Lung (tissue), 12 donors: ENCODE data around the gene TNFRSF14. TPM values are rescaled to one million over a fixed set of nuclear protein-coding genes. Genes with fewer than 3 reads are reported as not detected.

Experiments used
- ATAC-seq: fragments of 200-7000 bp; cut with Tn5 transposase; one replicate; pipeline ENCODE4 v1.9.1; 2020; ENCODE audit warnings: moderate number of reproducible peaks; ENCODE audit not compliant: insufficient read depth, low FRiP score
- DNase-seq, 3 donors: peaks; one replicate each; pipeline ENCODE4 v3.0.0-alpha.2; 2013 to 2017
- H3K27ac ChIP-seq, 2 donors: one replicate each; pipeline ENCODE4 v1.5.1; 2013; ENCODE audit warnings: mild to moderate bottlenecking in 2 of 2, moderate library complexity in 2 of 2, control low read depth in 1 of 2, inconsistent platforms in 1 of 2, low read depth in 1 of 2, low read length in 1 of 2
- H3K27me3 ChIP-seq, 3 donors: one replicate each; pipeline ENCODE4 v1.5.1; 2013; ENCODE audit warnings: low read length in 2 of 3; ENCODE audit not compliant: control insufficient read depth in 3 of 3, insufficient read depth in 3 of 3
- H3K36me3 ChIP-seq, 4 donors: one replicate each; pipeline ENCODE4 v1.5.1; 2013; ENCODE audit warnings: low read length in 4 of 4, mild to moderate bottlenecking in 1 of 4, moderate library complexity in 1 of 4; ENCODE audit not compliant: control insufficient read depth in 4 of 4, insufficient read depth in 4 of 4
- H3K4me1 ChIP-seq, 5 donors: one replicate each; pipeline ENCODE4 v1.5.1; 2013; ENCODE audit warnings: low read length in 5 of 5, mild to moderate bottlenecking in 2 of 5, moderate library complexity in 1 of 5; ENCODE audit not compliant: control insufficient read depth in 5 of 5, insufficient read depth in 5 of 5
- H3K4me3 ChIP-seq: one replicate; pipeline ENCODE4 v1.5.1; 2013; ENCODE audit warnings: mild to moderate bottlenecking, control low read depth, moderate library complexity
- H3K9ac ChIP-seq, 2 donors: one replicate each; pipeline ENCODE4 v1.5.1; 2013; ENCODE audit warnings: low read length in 2 of 2, control low read depth in 1 of 2; ENCODE audit not compliant: insufficient read depth in 1 of 2
- H3K9me3 ChIP-seq, 4 donors: one replicate each; pipeline ENCODE4 v1.5.1; 2013; ENCODE audit warnings: low read length in 3 of 4, mild to moderate bottlenecking in 1 of 4, moderate library complexity in 1 of 4; ENCODE audit not compliant: control insufficient read depth in 4 of 4, insufficient read depth in 3 of 4
- CTCF ChIP-seq: IDR thresholded peaks from 2 replicates; pipeline ENCODE4 v1.5.1; 2012; ENCODE audit warnings: mild to moderate bottlenecking; ENCODE audit errors: control extremely low read depth, extremely low read depth
- WGBS, 2 donors: extraction: QIAGEN DNeasy Blood & Tissue Kit; methylation state at CpG; one replicate each; pipeline ENCODE4 v1.1.7; 2013; 5-methylcytosine and 5-hydroxymethylcytosine counted together
- polyA plus RNA-seq, 2 donors: library from polyadenylated mRNA; stranded (reverse); fragments of 200-250 nt; gene quantifications; one replicate each; pipeline ENCODE4 v1.2.1, GENCODE V29; 2013
- total RNA-seq, 2 donors: library from RNA; depleted of rRNA in 1 of 2; stranded (reverse); fragments of >200 nt in 1 of 2; gene quantifications; one replicate each; pipeline ENCODE4 v1.2.1, GENCODE V29; 2014 to 2021
- donor health status: control.
- donor health status: control.
- donor health status: Bipolar disorder and iron deficiency.
- donor health status: healthy.
- donor health status: DM: yes; HTN: yes; CAD: no.

TNFRSF14 gene
- total and polyA plus RNA-seq, 4 donors = 67.4 to 200 (median 159) TPM

DNA sequence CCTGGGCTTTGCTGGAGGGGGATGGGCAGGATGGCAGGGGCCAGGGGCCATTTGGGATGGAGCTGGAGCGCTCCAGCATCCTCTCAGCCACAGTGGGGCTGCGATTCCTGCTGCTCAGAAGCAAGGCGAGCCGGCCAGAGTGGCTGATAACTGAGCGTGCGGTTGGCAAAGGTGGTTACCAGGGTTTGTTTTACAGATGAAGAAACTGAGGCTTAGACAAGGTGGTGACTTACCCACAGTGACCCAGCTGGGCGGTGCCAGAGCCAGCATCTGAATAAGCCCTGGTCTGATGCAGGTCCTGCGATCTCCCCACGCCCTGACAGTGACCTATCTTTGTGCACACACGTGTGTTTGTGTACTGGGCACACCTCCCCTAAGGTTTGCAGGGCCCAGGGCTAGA is 24.5 kb downstream of the TNFRSF14 start:
- H3K4me1 ChIP-seq = peaks cover 3 to 33% (median 25%) of the 10 kb centered on the region in 5 donors
- no peak for ATAC-seq
- H3K36me3 ChIP-seq = no peaks in the 10 kb centered on the region
- WGBS, 2 donors = 90 to 91% methylated on average over 10 of the region's 10 CpGs
- peak in 1 of 3 donors; percentile 11 for DNase-seq
- TF ChIP-seq CTCF = no peak
- no peak overlapping the region for H3K4me3 ChIP-seq
- H3K27me3 ChIP-seq = no peaks in the 10 kb centered on the region
- H3K9ac ChIP-seq = no peak overlapping the region
- H3K9me3 ChIP-seq = peaks cover 0 to 2% (median 0%) of the 10 kb centered on the region in 4 donors
- H3K27ac ChIP-seq = no peak overlapping the region

DNA sequence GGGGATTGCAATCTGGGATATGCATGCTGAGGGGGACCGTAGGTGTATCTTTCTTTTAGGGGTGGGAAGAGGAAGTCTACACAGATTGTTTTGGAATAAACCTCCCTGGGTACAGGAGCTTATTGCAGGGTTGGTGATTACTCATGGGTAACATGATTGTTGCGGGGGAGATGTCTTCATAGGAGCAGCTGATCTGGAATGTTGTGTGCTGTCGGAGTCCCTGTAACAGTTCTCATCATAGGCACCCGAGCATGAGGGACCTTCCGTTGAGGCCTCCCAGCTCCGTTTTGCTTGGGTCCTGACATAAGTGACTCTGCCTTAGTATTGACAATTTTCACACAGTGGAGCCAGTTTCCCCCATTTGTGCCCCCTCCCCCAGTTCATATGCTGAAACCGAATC is 26.2 kb downstream of the TNFRSF14 start:
- Histone ChIP-seq H3K27ac (no peak overlapping the region), H3K4me1 (peaks cover 3 to 32% (median 25%) of the 10 kb centered on the region in 5 donors), H3K9ac (no peak overlapping the region), H3K9me3 (peaks cover 0 to 2% (median 0%) of the 10 kb centered on the region in 4 donors), H3K36me3 (no peaks in the 10 kb centered on the region), H3K27me3 (no peaks in the 10 kb centered on the region), H3K4me3 (no peak overlapping the region)
- DNase-seq = peak in 1 of 3 donors; percentile 4
- TF ChIP-seq CTCF = no peak
- 76 to 83% methylated on average over 7 of the region's 7 CpGs for WGBS, 2 donors
- no peak for ATAC-seq

DNA sequence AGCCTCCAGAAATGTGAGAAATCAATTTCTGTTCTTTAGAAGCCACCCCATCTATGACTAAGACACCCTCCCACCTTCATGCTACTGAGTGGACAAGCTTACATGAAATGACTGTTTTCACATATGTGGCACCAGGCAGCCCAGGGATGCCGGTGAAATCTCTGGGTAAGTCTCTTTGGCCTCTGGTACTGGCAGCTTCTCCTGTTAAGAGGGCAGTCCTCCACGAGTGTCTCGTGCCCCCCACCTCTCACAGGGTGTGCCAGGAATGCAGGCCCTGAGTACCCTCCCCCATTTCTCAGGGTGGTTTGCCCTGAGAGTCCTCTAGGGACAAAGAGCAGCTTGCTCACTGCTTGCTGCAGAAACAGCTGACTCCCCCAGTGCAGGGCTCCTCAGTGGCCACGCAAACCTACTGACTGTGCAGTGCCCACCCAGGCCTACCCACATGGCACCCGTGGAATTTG is 27.2 kb downstream of the TNFRSF14 start:
- H3K36me3 ChIP-seq = peaks cover 0 to under 1% (median 0%) of the 10 kb centered on the region in 4 donors
- no peaks in the 10 kb centered on the region for H3K27me3 ChIP-seq
- peaks cover 0 to 2% (median 0%) of the 10 kb centered on the region in 4 donors for H3K9me3 ChIP-seq
- 57 to 77% methylated on average over 5 of the region's 5 CpGs for WGBS, 2 donors
- peak overlapping the region in 1 of 2 donors; percentile 82 for H3K27ac ChIP-seq
- peak in 1 of 3 donors; percentile 17 for DNase-seq
- no peak for TF ChIP-seq CTCF
- H3K4me3 ChIP-seq = no peak overlapping the region
- H3K9ac ChIP-seq = no peak overlapping the region
- no peak for ATAC-seq
- peaks cover 3 to 28% (median 20%) of the 10 kb centered on the region in 5 donors for H3K4me1 ChIP-seq
